ENCODE data around the gene PLCD3.

Gene PLCD3

GRCh38 chr17:45132320-45132571, at the start of gene PLCD3:
TSS of gene PLCD3 (minus strand) at chr17:45132515. CDS start at chr17:45132410, 105 bp downstream.
- DNase-seq (ENCODE audit: low read depth): no peak

- no peak for DNase-seq (ENCODE audit: low read depth)
Observed at GRCh38 chr17:45177563-45177962, 45.2 kb upstream of the PLCD3 start.

- no peak for DNase-seq (ENCODE audit: low read depth)
Observed at GRCh38 chr17:45175759-45176115, 43.4 kb upstream of the PLCD3 start.

GRCh38 chr17:45172541-45173286, 40.4 kb upstream of the PLCD3 start:
- DNase-seq (ENCODE audit: low read depth): peak; percentile 38

GRCh38 chr17:45172232-45172540, 39.9 kb upstream of the PLCD3 start:
- no peak for DNase-seq (ENCODE audit: low read depth)

- DNase-seq (ENCODE audit: low read depth): no peak
Observed at GRCh38 chr17:45171338-45172231, 39.3 kb upstream of the PLCD3 start.

- no peak for DNase-seq (ENCODE audit: low read depth)
Observed at GRCh38 chr17:45170931-45171337, 38.6 kb upstream of the PLCD3 start.

GRCh38 chr17:45170280-45170930, 38.1 kb upstream of the PLCD3 start:
- DNase-seq (ENCODE audit: low read depth): no peak

- DNase-seq (ENCODE audit: low read depth): no peak
Observed at GRCh38 chr17:45168991-45169752, 36.9 kb upstream of the PLCD3 start.

GRCh38 chr17:45164734-45165269, 32.5 kb upstream of the PLCD3 start:
- no peak for DNase-seq (ENCODE audit: low read depth)

GRCh38 chr17:45162025-45162687, 29.8 kb upstream of the PLCD3 start:
- DNase-seq (ENCODE audit: low read depth): no peak

- peak; percentile 96 for DNase-seq (ENCODE audit: low read depth)
Observed at GRCh38 chr17:45161288-45162024, 29.1 kb upstream of the PLCD3 start, which contains the start of gene HEXIM2. TSS of gene HEXIM2 (plus strand) at chr17:45161875. CDS start at chr17:45162794, 919 bp downstream.

GRCh38 chr17:45160447-45161287, 28.4 kb upstream of the PLCD3 start:
- DNase-seq (ENCODE audit: low read depth): peak; percentile 45

GRCh38 chr17:45156242-45156641, 23.9 kb upstream of the PLCD3 start:
- no peak for DNase-seq (ENCODE audit: low read depth)

GRCh38 chr17:45155483-45155882, 23.2 kb upstream of the PLCD3 start:
- DNase-seq (ENCODE audit: low read depth): no peak

GRCh38 chr17:45155029-45155428, 22.7 kb upstream of the PLCD3 start:
- DNase-seq (ENCODE audit: low read depth): no peak

- DNase-seq (ENCODE audit: low read depth): no peak
Observed at GRCh38 chr17:45150911-45151809, 18.8 kb upstream of the PLCD3 start.
